Panc1 (cell line): ENCODE data around the gene HORMAD2. TPM values are rescaled to one million over a fixed set of nuclear protein-coding genes. Genes with fewer than 3 reads are reported as not detected.

Source experiments
- ATAC-seq: fragments of 200-7000 bp; cut with Tn5 transposase; 2 replicates; pipeline ENCODE4 v1.9.1; 2020; ENCODE audit warnings: mild to moderate bottlenecking, moderate library complexity
- BruUV-seq: library from RNA; stranded (reverse); fragments of 400-500 nt; replicated peaks from 2 replicates; lab custom pipeline; 2021; lab: Mats Ljungman, UMichigan
- CTCF ChIA-PET: fragments of 300-600 bp; sonication (Branson Sonifier 250); formaldehyde crosslinking; loops from one replicate; lab custom pipeline; 2022; ENCODE audit warnings: antibody characterized with exemption; lab: Charles Lee
- POLR2A ChIA-PET: fragments of 300-600 bp; sonication (Branson Sonifier 250); formaldehyde crosslinking; loops from one replicate; lab custom pipeline; 2022; ENCODE audit warnings: antibody characterized with exemption; lab: Charles Lee
- DNase-seq: peaks from one replicate; pipeline ENCODE4 v3.0.0-alpha.2; 2010; ENCODE audit warnings: low read depth, low spot score
- H3K27ac ChIP-seq: 2 replicates; pipeline ENCODE4 v1.5.1; 2011; ENCODE audit warnings: mild to moderate bottlenecking, low read length, inconsistent platforms
- H3K27me3 ChIP-seq: fragments of 200-500 bp; sonication (Bioruptor generic); 2 replicates; pipeline ENCODE4 v1.6.0; 2014; ENCODE audit warnings: low read length, inconsistent platforms; ENCODE audit not compliant: control insufficient read depth, insufficient read depth
- H3K36me3 ChIP-seq: fragments of 200-500 bp; sonication (Bioruptor generic); 2 replicates; pipeline ENCODE4 v1.5.1; 2014; ENCODE audit warnings: inconsistent platforms, mild to moderate bottlenecking, low read length, moderate library complexity; ENCODE audit not compliant: control insufficient read depth, insufficient read depth
- H3K4me1 ChIP-seq: 2 replicates; pipeline ENCODE4 v1.5.1; 2011; ENCODE audit warnings: inconsistent platforms, mild to moderate bottlenecking, low read length, moderate library complexity; ENCODE audit not compliant: control insufficient read depth, insufficient read depth
- H3K4me3 ChIP-seq, 2 experiments: 2 replicates each; pipeline ENCODE4 v1.5.1; 2011 to 2012; ENCODE audit warnings: low read depth in 2 of 2, low read length in 2 of 2, mild to moderate bottlenecking in 2 of 2, inconsistent platforms in 1 of 2, moderate library complexity in 1 of 2
- H3K9me3 ChIP-seq: fragments of 200-500 bp; sonication (Bioruptor generic); 2 replicates; pipeline ENCODE4 v1.5.1; 2014; ENCODE audit warnings: low read depth, mild to moderate bottlenecking, inconsistent platforms, low read length, moderate library complexity; ENCODE audit not compliant: control insufficient read depth, insufficient read depth
- CTCF ChIP-seq: fragments of 450-650 bp; IDR thresholded peaks from 2 replicates; pipeline ENCODE4 v1.5.1; 2017; ENCODE audit warnings: mild to moderate bottlenecking
- POLR2AphosphoS5 ChIP-seq: IDR thresholded peaks from 2 replicates; pipeline ENCODE4 v1.6.1; 2012; ENCODE audit warnings: mild to moderate bottlenecking, low read depth, low read length, moderate library complexity
- SIN3A ChIP-seq: IDR thresholded peaks from 2 replicates; pipeline ENCODE4 v1.6.1; 2012; ENCODE audit warnings: low read depth, mild to moderate bottlenecking, low read length, moderate library complexity, borderline replicate concordance; ENCODE audit not compliant: insufficient read depth
- TCF7L2 ChIP-seq: IDR thresholded peaks from 2 replicates; pipeline ENCODE4 v1.6.1; 2011; ENCODE audit warnings: mild to moderate bottlenecking, low read depth, low read length, inconsistent platforms
- in situ Hi-C: cut with HindIII; loops from 2 replicates; pipeline ENCODE4 v1.10.0; 2016; ENCODE audit warnings: low sequenced_read_pairs, low pct_unique_long_range_greater_than_20kb
- intact Hi-C: fragments of 100-400 bp; cut with micrococcal nuclease; formaldehyde crosslinking; loops from one replicate; pipeline ENCODE4 v1.10.0; 2022; ENCODE audit not compliant: unreplicated experiment
- total RNA-seq: library from RNA; stranded (reverse); gene quantifications from one replicate; pipeline ENCODE4 v1.2.1, GENCODE V29; 2021; ENCODE audit not compliant: unreplicated experiment
- TF ChIP-seq, protein P1 (sequence below), 2 experiments: IDR thresholded peaks; 2 replicates each; pipeline ENCODE4 v1.6.1; 2011 to 2012; ENCODE audit warnings: low read depth in 2 of 2, control low read depth in 1 of 2, low read length in 1 of 2, mild to moderate bottlenecking in 1 of 2, moderate library complexity in 1 of 2; ENCODE audit not compliant: insufficient read depth in 1 of 2

HORMAD2 gene
- total RNA-seq, 1 experiment from 2014 or later, result not detected

DNA sequence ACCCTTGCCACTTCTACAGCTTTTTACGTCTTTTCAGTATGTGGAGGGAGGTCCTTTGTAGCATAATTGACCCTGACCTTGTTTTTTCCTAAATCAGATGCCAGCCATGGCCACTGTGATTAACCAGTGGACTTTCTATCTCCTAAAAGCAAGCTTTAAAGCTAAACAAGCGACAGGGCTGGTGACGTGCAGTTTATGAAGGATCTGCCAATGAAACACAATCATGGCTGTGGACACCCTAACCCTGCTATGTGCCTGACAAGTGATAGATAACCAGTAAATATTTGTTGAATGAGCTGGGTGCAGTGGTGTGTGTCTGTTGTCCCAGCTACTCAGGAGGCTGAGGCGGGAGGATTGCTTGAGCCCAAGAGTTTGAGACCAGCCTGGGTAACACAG, 102.1 kb downstream of the HORMAD2 start:
- DNase-seq (no peak), ATAC-seq (peak; percentile 83)
- no peaks in the 10 kb centered on the region for H3K36me3 ChIP-seq
- no peaks in the 10 kb centered on the region for H3K9me3 ChIP-seq
- ChIA-PET CTCF (no interaction called here), POLR2A (no interaction called here)
- TF ChIP-seq CTCF, result no peak
- TF ChIP-seq, protein P1, sequence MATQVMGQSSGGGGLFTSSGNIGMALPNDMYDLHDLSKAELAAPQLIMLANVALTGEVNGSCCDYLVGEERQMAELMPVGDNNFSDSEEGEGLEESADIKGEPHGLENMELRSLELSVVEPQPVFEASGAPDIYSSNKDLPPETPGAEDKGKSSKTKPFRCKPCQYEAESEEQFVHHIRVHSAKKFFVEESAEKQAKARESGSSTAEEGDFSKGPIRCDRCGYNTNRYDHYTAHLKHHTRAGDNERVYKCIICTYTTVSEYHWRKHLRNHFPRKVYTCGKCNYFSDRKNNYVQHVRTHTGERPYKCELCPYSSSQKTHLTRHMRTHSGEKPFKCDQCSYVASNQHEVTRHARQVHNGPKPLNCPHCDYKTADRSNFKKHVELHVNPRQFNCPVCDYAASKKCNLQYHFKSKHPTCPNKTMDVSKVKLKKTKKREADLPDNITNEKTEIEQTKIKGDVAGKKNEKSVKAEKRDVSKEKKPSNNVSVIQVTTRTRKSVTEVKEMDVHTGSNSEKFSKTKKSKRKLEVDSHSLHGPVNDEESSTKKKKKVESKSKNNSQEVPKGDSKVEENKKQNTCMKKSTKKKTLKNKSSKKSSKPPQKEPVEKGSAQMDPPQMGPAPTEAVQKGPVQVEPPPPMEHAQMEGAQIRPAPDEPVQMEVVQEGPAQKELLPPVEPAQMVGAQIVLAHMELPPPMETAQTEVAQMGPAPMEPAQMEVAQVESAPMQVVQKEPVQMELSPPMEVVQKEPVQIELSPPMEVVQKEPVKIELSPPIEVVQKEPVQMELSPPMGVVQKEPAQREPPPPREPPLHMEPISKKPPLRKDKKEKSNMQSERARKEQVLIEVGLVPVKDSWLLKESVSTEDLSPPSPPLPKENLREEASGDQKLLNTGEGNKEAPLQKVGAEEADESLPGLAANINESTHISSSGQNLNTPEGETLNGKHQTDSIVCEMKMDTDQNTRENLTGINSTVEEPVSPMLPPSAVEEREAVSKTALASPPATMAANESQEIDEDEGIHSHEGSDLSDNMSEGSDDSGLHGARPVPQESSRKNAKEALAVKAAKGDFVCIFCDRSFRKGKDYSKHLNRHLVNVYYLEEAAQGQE (IDR thresholded peaks at IDR 0.05; ENCODE audit: insufficient read depth in 1 of 2, low read depth in 2 of 2, low read length in 1 of 2), result no peak
- no peak for TF ChIP-seq TCF7L2
- TF ChIP-seq SIN3A, result no peak
- TF ChIP-seq POLR2AphosphoS5, result no peak
- H3K27ac ChIP-seq, result peak overlapping the region; percentile 68; the same call in 1 of the 2 replicates
- peaks cover 16% of the 10 kb centered on the region for H3K4me1 ChIP-seq
- in situ Hi-C loops (no loop called here), intact Hi-C loops (no loop called here)
- no peaks in the 10 kb centered on the region for H3K27me3 ChIP-seq
- BruUV-seq, result no TSS peak
- H3K4me3 ChIP-seq, result no peak overlapping the region

DNA sequence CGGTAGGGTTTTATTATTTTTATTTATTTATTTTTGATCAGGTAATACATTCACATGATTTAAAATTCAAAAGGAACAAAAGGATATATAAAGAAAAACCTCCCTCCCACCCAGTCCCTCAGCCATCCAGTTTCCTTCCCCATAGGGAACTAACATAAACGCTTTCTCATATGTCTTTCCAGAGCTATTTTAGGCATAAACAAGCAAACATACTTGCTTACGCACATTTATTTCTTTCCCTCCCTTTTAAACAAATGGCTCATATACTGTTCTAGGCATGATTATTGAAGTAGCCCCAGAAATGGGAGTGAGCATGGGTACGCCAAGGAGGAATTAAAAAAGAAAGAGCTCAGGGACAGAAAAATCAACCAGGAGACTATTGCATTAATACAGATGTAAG, 102.6 kb downstream of the HORMAD2 start:
- TF ChIP-seq TCF7L2 (no peak), SIN3A (no peak)
- TF ChIP-seq, protein P1 (IDR thresholded peaks at IDR 0.05; ENCODE audit: insufficient read depth in 1 of 2, low read depth in 2 of 2, low read length in 1 of 2), result no peak
- ChIA-PET CTCF (no interaction called here), POLR2A (no interaction called here)
- H3K27ac ChIP-seq, result peak overlapping the region; percentile 75
- no peaks in the 10 kb centered on the region for H3K27me3 ChIP-seq
- H3K4me1 ChIP-seq, result peaks cover 16% of the 10 kb centered on the region
- no peaks in the 10 kb centered on the region for H3K36me3 ChIP-seq
- intact Hi-C loops, result no loop called here
- in situ Hi-C loops, result no loop called here
- no peak overlapping the region for H3K4me3 ChIP-seq
- peak; percentile 41; the same call in 1 of the 2 replicates for ATAC-seq
- no peaks in the 10 kb centered on the region for H3K9me3 ChIP-seq
- DNase-seq, result no peak
- BruUV-seq, result no TSS peak
